GM18519 (cell line): ENCODE measurements around the gene GK.
"Not testable (repeated sequence)": the region's sequence is repeated elsewhere in the genome, so short reads cannot be mapped to it uniquely, and the experiment has no call there.

Experiments used
- ATAC-seq: cut with Tn5 transposase; IDR thresholded peaks from one replicate; pipeline ENCODE4 v1.9.1; 2021; ENCODE audit warnings: mild to moderate bottlenecking, moderate library complexity; ENCODE audit not compliant: unreplicated experiment, low FRiP score

The GK gene

DNA sequence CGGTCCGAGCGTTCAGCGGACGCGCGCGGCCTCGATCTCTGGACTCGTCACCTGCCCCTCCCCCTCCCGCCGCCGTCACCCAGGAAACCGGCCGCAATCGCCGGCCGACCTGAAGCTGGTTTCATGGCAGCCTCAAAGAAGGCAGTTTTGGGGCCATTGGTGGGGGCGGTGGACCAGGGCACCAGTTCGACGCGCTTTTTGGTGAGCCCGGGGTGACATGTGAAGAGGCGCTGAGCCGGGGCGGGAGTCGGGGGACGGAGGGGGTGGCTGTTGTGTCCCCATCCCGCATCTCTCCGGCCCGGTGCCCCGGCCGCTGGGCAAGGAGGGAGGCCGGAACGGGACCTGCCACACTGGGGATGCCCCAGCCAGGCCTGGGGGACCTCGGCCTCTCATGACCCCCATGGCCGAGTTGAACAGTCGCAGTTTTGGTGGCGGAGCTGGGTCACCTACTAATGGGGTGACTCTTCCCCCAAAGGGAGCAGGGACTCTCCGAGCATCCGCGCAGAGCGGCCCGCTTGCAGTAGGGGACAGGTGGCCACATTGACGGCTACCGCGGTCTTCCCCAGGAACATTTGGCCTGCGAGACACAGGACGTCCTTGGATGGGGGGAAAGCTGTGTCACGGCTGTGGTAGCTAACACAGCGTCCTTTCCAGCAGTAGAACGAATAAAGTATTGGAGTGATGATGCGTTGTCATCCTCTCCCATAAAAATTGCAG lies at the start of gene GK:
Gene GK (plus strand): TSS at position 9 of the 717 bp plus-strand sequence. CDS start 115 bp downstream, at position 124.
- no peak for ATAC-seq

- no peak for ATAC-seq
These were observed 46.1 kb upstream of the GK start for GRCh38 chrX:30607155-30607554.

DNA sequence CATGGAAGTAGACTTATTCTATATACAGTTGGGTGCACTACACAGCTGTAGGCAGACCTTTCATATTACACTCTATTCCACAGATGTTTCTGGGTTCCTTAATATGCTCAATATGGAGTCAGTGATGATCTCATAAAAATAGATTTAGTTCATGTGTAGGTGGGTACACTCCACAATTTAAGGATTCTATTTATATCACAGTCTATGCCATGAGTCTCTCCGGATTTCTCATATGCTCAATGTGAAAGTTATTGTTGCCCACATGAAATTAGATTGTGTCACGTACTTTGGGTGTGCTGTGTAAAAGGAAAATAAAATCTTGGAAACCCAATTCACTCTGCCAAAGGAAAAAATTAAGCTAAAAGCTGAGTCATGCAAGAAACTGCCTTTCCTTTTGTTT lies 43.2 kb upstream of the GK start:
- ATAC-seq = no peak

DNA sequence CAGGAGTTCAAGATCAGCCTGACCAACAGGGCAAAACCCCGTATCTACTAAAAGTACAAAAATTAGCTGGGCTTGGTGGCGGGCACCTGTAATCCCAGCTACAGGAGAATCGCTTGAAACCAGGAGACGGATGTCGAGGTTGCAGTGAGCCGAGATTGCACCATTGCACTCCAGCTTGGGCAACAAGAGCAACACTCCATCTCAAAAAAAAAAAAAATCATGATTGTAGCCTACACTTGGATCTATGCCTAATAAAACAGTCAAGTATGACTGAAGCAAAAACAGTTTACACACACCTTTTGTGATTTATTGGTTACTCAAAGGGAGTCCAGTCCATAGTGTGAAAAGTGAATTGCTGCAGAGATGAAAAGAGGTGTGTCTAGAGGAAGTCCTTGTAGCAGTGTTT lies 41.0 kb upstream of the GK start:
- ATAC-seq = no peak

GRCh38 chrX:30613721-30614120 lies 39.5 kb upstream of the GK start:
- no peak for ATAC-seq

GRCh38 chrX:30615229-30615628 lies 38.0 kb upstream of the GK start:
- no peak for ATAC-seq

GRCh38 chrX:30618160-30618765 lies 35.0 kb upstream of the GK start:
- ATAC-seq = no peak

DNA sequence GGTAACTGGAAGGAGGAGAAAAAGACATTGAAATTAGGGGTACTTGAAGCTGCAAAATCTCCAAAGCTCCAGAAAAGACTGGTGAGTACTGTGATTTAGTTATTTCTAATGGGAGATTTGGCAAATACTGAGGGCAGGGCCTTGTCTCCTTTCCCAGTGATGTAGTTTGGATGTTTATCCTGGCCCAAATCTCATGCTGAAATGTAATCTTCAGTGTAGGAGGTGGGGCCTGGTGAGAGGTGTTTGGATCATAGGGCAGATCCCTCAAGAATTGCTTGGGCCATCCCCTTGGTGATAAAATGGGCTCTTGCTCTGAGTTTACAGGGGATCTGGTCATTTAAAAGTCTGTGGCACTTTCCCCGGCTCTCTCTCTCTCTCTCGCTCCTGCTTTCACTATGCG lies 33.1 kb upstream of the GK start:
- no peak for ATAC-seq

DNA sequence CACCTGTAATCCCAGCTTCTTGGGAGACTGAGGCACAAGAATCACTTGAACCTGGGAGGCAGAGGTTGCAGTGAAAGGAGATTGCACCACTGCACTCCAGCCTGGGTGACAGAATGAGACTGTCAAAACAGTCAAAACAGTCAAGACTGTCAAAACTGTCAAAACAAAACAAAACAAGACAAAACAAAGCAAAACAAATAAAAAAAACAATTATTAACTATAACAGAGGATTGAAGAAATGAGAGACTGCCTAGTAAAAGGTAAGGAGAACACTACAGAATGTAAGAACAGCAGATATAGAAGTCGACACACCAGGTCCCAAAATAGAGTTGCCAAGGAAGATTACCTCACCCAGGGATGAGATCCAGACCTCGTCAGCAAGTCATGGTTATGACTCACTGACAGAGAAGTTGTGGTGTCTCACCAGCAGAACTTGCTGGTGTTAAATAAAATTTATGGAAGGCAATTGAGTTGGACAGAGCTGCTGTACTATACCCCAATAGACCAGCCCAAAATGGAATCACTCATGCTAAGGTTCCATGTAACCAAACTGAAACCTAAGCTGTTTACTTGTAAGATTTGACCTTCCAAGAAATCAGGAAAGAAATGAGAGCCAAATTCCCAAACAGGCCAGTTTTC lies 32.1 kb upstream of the GK start:
- ATAC-seq = no peak

GRCh38 chrX:30622361-30622760 lies 30.9 kb upstream of the GK start:
- no peak for ATAC-seq

DNA sequence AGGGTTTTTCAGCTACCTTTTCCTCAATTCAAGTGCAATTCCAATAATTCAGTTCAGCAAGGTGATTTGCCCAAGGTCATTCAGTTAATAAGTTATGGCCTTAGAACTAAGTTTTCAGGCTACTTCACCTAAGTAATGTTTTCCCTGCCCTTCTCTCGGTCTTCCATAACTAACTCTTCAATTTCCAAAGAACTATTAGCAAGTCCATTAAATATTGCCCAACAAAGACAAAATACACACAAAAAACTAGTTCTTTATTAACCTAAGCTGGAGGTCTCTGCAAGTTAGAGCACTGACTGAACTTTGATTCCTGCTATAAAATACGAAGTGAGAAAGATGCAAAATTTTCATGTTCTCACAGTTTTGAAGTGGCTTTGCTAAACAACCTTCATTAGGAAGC lies 26.8 kb upstream of the GK start:
- no peak for ATAC-seq

DNA sequence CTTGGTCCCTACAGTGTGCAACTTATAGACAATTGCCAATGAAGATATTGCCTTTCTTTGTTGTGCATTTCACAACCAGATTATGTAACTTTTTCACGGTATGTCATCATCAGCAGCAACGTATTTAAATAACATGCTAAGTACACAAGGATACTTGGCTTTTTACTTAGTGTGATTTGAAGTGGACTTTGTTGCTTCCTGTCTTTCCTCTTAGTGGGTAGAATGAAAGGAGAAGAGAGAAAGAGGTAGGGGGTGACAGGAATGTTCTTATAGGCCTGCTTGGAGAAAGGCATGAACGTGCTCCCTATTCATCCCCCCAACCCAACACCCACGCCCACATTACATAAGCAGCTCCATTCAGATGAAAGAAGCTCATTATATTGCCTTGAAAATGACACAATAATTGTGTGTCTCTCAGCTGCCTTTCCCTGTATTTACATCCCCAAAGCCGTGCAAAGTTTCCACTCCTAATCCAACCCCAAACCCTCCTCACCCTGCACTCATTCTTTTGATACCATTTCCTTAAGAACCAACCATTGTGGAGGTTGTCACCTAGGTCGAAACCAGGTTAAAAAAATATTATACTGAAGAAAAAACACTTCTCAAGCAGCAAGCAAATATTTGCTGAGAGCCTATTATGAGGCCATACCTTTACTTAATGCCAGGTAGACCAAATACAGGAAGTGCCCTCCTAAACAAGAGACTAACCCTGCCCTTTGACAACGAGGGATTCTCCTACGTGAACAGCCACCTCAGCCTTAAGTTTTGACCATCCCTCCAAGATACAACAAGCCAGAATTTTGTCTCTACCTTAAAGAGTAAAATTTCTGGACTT lies 25.2 kb upstream of the GK start:
- no peak for ATAC-seq

DNA sequence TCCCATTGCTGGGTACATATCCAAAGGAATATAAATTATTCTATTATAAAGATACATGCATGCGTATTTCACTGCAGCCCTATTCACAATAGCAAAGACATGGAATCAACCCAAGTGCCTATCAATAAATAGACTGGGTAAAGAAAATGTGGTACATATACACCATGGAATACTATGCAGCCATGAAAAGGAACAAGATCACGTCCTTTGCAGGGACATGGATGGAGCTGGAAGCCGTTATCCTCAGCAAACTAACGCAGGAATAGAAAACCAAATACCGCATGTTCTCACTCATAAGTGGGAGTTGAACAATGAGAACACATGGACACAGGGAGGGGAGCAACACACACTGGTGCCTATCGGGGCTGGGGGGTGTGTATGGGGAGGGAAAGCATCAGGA lies 19.2 kb upstream of the GK start:
- ATAC-seq = not testable (repeated sequence)

DNA sequence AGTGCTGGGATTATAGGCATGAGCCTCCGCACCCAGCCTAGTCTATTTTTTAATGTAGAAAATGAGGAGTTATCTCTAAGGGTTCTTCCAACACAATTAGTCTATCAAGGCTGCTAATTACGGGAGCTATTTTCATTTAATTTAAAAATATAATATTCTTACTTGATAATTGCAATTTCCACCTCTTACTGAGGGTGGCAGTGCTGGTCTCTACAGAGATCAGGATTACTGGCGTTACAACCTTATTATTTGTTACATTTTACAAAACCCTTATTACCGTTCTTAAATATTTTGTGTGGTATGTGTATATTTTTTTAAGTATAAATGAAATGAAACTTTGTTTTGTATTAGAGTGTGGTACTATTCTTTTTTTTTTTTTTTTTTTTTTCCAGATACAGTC lies 17.6 kb upstream of the GK start:
- ATAC-seq = no peak

- ATAC-seq = no peak
These were observed 15.1 kb upstream of the GK start for GRCh38 chrX:30637874-30638815.

- ATAC-seq = not testable (repeated sequence)
These were observed 13.5 kb upstream of the GK start for GRCh38 chrX:30639702-30640101.

GRCh38 chrX:30642642-30643041 lies 10.6 kb upstream of the GK start:
- no peak for ATAC-seq

- ATAC-seq = no peak
These were observed 9.9 kb upstream of the GK start for GRCh38 chrX:30643313-30643821.

DNA sequence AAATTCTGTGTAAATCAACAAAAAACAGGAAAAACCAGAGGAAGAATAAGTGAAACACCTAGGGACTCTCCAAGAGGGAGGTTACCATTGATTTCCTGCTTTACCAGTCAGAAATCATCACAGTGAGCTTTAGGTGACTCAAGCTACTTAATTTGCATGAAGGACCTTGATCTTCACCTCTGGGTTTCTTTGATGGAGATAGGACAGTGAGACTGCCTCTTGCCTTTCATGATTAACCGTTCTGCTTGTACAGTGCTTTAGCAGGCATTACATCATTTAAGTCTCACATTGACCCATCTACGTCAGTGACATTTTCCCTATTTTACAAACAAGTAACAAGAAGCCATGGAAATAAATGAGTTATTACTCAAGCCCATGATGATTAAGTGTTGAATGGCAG lies 3.4 kb upstream of the GK start:
- no peak for ATAC-seq
